SK-N-SH (cell line): ENCODE results near the gene COMMD6. TPM values are rescaled to one million over a fixed set of nuclear protein-coding genes. Genes with fewer than 3 reads are reported as not detected.

Source experiments
- CTCF ChIA-PET: fragments of 300-600, 350-600 bp; formaldehyde crosslinking; extraction: SDS; loops from one replicate; lab custom pipeline; 2021; lab: Yijun Ruan, JAX
- POLR2A ChIA-PET: fragments of 350-600 bp; sonication (Branson Sonifier 250); formaldehyde crosslinking; extraction: SDS; loops from one replicate; lab custom pipeline; 2020; ENCODE audit warnings: antibody characterized with exemption, inconsistent platforms; lab: Yijun Ruan, JAX
- DNase-seq: peaks from one replicate; pipeline ENCODE4 v3.0.0; 2012
- H2AFZ ChIP-seq: fragments of 200-600 bp; sonication (generic); 2 replicates; pipeline ENCODE4 v1.8.1; 2016; ENCODE audit warnings: antibody characterized with exemption, mild to moderate bottlenecking, low read depth
- H3F3A ChIP-seq: fragments of 200-600 bp; sonication (generic); replicated peaks from 2 replicates; pipeline ENCODE3; 2016; ENCODE audit warnings: antibody characterized with exemption, mild to moderate bottlenecking; ENCODE audit not compliant: insufficient read depth
- H3K27ac ChIP-seq, 2 experiments: fragments of 200-500 bp in 1 of 2; fragments of 200-600 bp in 1 of 2; sonication (Bioruptor generic) in 1 of 2; sonication (generic), shearing (Covaris generic) in 1 of 2; 2 replicates each; pipeline versions ENCODE4 v1.5.1 to v1.6.1; 2014 to 2016; ENCODE audit warnings: low read depth in 2 of 2, inconsistent platforms in 1 of 2, low read length in 1 of 2, mild to moderate bottlenecking in 1 of 2, mixed read lengths in 1 of 2
- H3K27me3 ChIP-seq: fragments of 200-600 bp; sonication (generic), shearing (Covaris generic); 2 replicates; pipeline ENCODE4 v1.6.1; 2016; ENCODE audit warnings: mixed run types; ENCODE audit not compliant: insufficient read depth
- H3K36me3 ChIP-seq, 2 experiments: fragments of 200-500 bp in 1 of 2; fragments of 200-600 bp in 1 of 2; sonication (Bioruptor generic) in 1 of 2; sonication (generic) in 1 of 2; replicated peaks in 1 of 2; 2 replicates each; pipeline versions ENCODE3 to v1.5.1; 2014 to 2016; ENCODE audit warnings: low read length in 1 of 2, mild to moderate bottlenecking in 1 of 2; ENCODE audit not compliant: insufficient read depth in 2 of 2, control insufficient read depth in 1 of 2
- H3K4me1 ChIP-seq, 2 experiments: fragments of 200-500 bp in 1 of 2; fragments of 200-600 bp in 1 of 2; sonication (Bioruptor generic) in 1 of 2; sonication (generic), shearing (Covaris generic) in 1 of 2; 2 replicates each; pipeline versions ENCODE4 v1.5.1 to v1.6.1; 2014 to 2016; ENCODE audit warnings: low read depth in 1 of 2, low read length in 1 of 2, mixed run types in 1 of 2; ENCODE audit not compliant: insufficient read depth in 2 of 2, control insufficient read depth in 1 of 2
- H3K4me2 ChIP-seq: fragments of 200-600 bp; sonication (generic), shearing (Covaris generic); 2 replicates; pipeline ENCODE4 v1.6.1; 2017; ENCODE audit warnings: mixed run types
- H3K4me3 ChIP-seq, 2 experiments: fragments of 200-500 bp in 1 of 2; fragments of 200-600 bp in 1 of 2; sonication (Bioruptor generic) in 1 of 2; sonication (generic), shearing (Covaris generic) in 1 of 2; 2 replicates each; pipeline versions ENCODE4 v1.5.1 to v1.8.1; 2014 to 2016; ENCODE audit warnings: low read depth in 2 of 2, inconsistent platforms in 1 of 2, low read length in 1 of 2, mild to moderate bottlenecking in 1 of 2, mixed read lengths in 1 of 2, moderate library complexity in 1 of 2
- H3K79me2 ChIP-seq: fragments of 200-600 bp; sonication (generic); 2 replicates; pipeline ENCODE4 v1.8.1; 2017; ENCODE audit warnings: mild to moderate bottlenecking; ENCODE audit not compliant: insufficient read depth
- H3K9ac ChIP-seq: fragments of 200-600 bp; sonication (generic); 2 replicates; pipeline ENCODE4 v1.6.1; 2017; ENCODE audit warnings: mixed run types
- H3K9me2 ChIP-seq: fragments of 200-600 bp; sonication (generic); 2 replicates; pipeline ENCODE4 v1.6.1; 2017; ENCODE audit warnings: mixed run types
- H3K9me3 ChIP-seq: fragments of 200-600 bp; sonication (generic); 2 replicates; pipeline ENCODE4 v1.6.1; 2017; ENCODE audit warnings: mixed run types, mild to moderate bottlenecking, moderate library complexity
- H4K20me1 ChIP-seq: fragments of 200-600 bp; sonication (generic); 2 replicates; pipeline ENCODE4 v1.6.1; 2017; ENCODE audit warnings: mild to moderate bottlenecking, mixed run types; ENCODE audit not compliant: insufficient read depth
- ELF1 ChIP-seq: IDR thresholded peaks from 2 replicates; pipeline ENCODE4 v1.4.0; 2012
- EZH2phosphoT487 ChIP-seq: fragments of 200-600 bp; sonication (generic); IDR thresholded peaks from 2 replicates; pipeline ENCODE4 v1.6.1; 2017; ENCODE audit warnings: low read depth, mixed run types, mild to moderate bottlenecking, antibody characterized with exemption, moderate library complexity, borderline replicate concordance
- FOXJ3 ChIP-seq: sonication (generic); formaldehyde crosslinking; IDR thresholded peaks from 2 replicates; pipeline ENCODE4 v1.5.1; 2020; ENCODE audit warnings: mild to moderate bottlenecking, missing genetic modification reagents
- FOXM1 ChIP-seq: IDR thresholded peaks from 2 replicates; pipeline ENCODE4 v1.4.0; 2012; ENCODE audit warnings: low read depth, mild to moderate bottlenecking
- IRF3 ChIP-seq: fragments of 150-350 bp; IDR thresholded peaks from 2 replicates; pipeline ENCODE4 v1.6.1; 2016; ENCODE audit warnings: mild to moderate bottlenecking, low read depth, low read length
- JUND ChIP-seq: IDR thresholded peaks from 2 replicates; pipeline ENCODE4 v1.4.0; 2012
- MAX ChIP-seq: IDR thresholded peaks from 2 replicates; pipeline ENCODE4 v1.4.0; 2012; ENCODE audit warnings: low read depth
- MEF2A ChIP-seq: IDR thresholded peaks from 2 replicates; pipeline ENCODE4 v1.4.0; 2012; ENCODE audit warnings: low read depth, borderline replicate concordance
- MXI1 ChIP-seq: IDR thresholded peaks from 2 replicates; pipeline ENCODE4 v1.6.1; 2012; ENCODE audit warnings: mild to moderate bottlenecking, low read depth, low read length, improper control_type of control experiment
- NFIC ChIP-seq: IDR thresholded peaks from 2 replicates; pipeline ENCODE4 v1.4.0; 2012; ENCODE audit warnings: borderline replicate concordance
- NRF1 ChIP-seq: IDR thresholded peaks from 2 replicates; pipeline ENCODE4 v1.6.1; 2012; ENCODE audit warnings: low read depth, mild to moderate bottlenecking, low read length
- POLR2AphosphoS5 ChIP-seq: IDR thresholded peaks from 2 replicates; pipeline ENCODE4 v1.6.1; 2012; ENCODE audit warnings: low read depth, low read length
- RCOR1 ChIP-seq: fragments of 150-350 bp; IDR thresholded peaks from 2 replicates; pipeline ENCODE4 v1.6.1; 2017; ENCODE audit warnings: antibody characterized with exemption, low read length
- REST ChIP-seq: IDR thresholded peaks from 2 replicates; pipeline ENCODE4 v1.6.1; 2012; ENCODE audit warnings: mild to moderate bottlenecking, low read depth, low read length, moderate library complexity
- RFX5 ChIP-seq: IDR thresholded peaks from 2 replicates; pipeline ENCODE4 v1.6.1; 2012; ENCODE audit warnings: mild to moderate bottlenecking, improper control_type of control experiment, low read length
- SIN3A ChIP-seq: IDR thresholded peaks from 2 replicates; pipeline ENCODE4 v1.6.1; 2012; ENCODE audit warnings: low read depth, mild to moderate bottlenecking, low read length, moderate library complexity, borderline replicate concordance
- TAF1 ChIP-seq: IDR thresholded peaks from 2 replicates; pipeline ENCODE4 v1.6.1; 2012; ENCODE audit warnings: low read depth, mild to moderate bottlenecking, low read length, moderate library complexity, borderline replicate concordance
- TCF12 ChIP-seq: IDR thresholded peaks from 2 replicates; pipeline ENCODE4 v1.4.0; 2012
- TEAD4 ChIP-seq: IDR thresholded peaks from 2 replicates; pipeline ENCODE4 v1.4.0; 2012; ENCODE audit warnings: mild to moderate bottlenecking, borderline replicate concordance; ENCODE audit not compliant: insufficient read depth
- USF2 ChIP-seq: fragments of 150-350 bp; IDR thresholded peaks from 2 replicates; pipeline ENCODE4 v1.6.1; 2017; ENCODE audit warnings: antibody characterized with exemption, low read length, low read depth, borderline replicate concordance
- WGBS: methylation state at CpG from one replicate; pipeline ENCODE4 v1.1.6; 2017; ENCODE audit warnings: low lambda C conversion rate; 5-methylcytosine and 5-hydroxymethylcytosine counted together
- polyA plus RNA-seq, 3 experiments: library from polyadenylated mRNA; depleted of rRNA; stranded (reverse); fragments of >200 nt; gene quantifications; 2 replicates each; pipeline ENCODE4 v1.2.3, GENCODE V29; 2012

COMMD6 gene
- polyA plus RNA-seq, 1 of the 3 experiments (the other 2 are of a cell fraction) = 76.9 TPM

GRCh38 chr13:75549262-75550158, 11.9 kb upstream of the COMMD6 start, which contains the start of gene UCHL3 (continued):
- TF ChIP-seq POLR2AphosphoS5 (no peak), RFX5 (no peak), RCOR1 (no peak), TCF12 (0 out of 2 replicates have a peak, but pooled peaks have one; percentile 7), MAX (peak; percentile 99), NFIC (no peak), NRF1 (peak; percentile 79), USF2 (no peak), IRF3 (no peak), REST (0 out of 2 replicates have a peak, but pooled peaks have one; percentile 2), TEAD4 (no peak)

- Histone ChIP-seq H3K79me2 (peaks cover 16% of the 10 kb centered on the region; the same call in 1 of the 2 replicates), H3K36me3 (no peaks in the 10 kb centered on the region), H3F3A (peaks cover 10% of the 10 kb centered on the region), H3K4me1 (peaks cover 4 to 6% of the 10 kb centered on the region in 2 experiments; a peak in 3 of 4 replicates), H2AFZ (no peak overlapping the region), H3K9me2 (no peaks in the 10 kb centered on the region), H3K27ac (no peak overlapping the region), H3K9me3 (no peaks in the 10 kb centered on the region), H3K27me3 (no peaks in the 10 kb centered on the region), H3K9ac (no peak overlapping the region), H3K4me3 (no peak overlapping the region), H3K4me2 (no peak overlapping the region), H4K20me1 (no peaks in the 10 kb centered on the region)
- ChIA-PET CTCF (interaction anchor here (1.1 to 1.8 kb wide), 3 partner anchors 175 to 182 kb away, joined by 3 to 4 read pairs (median 4); no protein-coding TSS in a partner anchor), POLR2A (interaction anchor here (0.7 kb wide), 1 partner anchor 364 kb away, joined by 3 read pairs; no protein-coding TSS in a partner anchor)
- no peak for TF ChIP-seq NRF1
- no peak for TF ChIP-seq POLR2AphosphoS5
- TF ChIP-seq MXI1 = no peak
- no peak for TF ChIP-seq TAF1
- TF ChIP-seq JUND = no peak
- no peak for TF ChIP-seq RFX5
- TF ChIP-seq FOXJ3 (CRISPR knock-in tag) = no peak
- TF ChIP-seq MEF2A = no peak
- TF ChIP-seq FOXM1 = no peak
- no peak for TF ChIP-seq SIN3A
- no peak for TF ChIP-seq IRF3
- TF ChIP-seq ELF1 = no peak
- no peak for TF ChIP-seq NFIC
- no peak for TF ChIP-seq TEAD4
- TF ChIP-seq EZH2phosphoT487 = no peak
- no peak for DNase-seq
- 94% methylated on average over 3 of the region's 3 CpGs for WGBS
Observed at GRCh38 chr13:75547917-75548316, 10.3 kb upstream of the COMMD6 start.
